ENCODE data around the gene CPPED1. TPM values are rescaled to one million over a fixed set of nuclear protein-coding genes. Genes with fewer than 3 reads are reported as not detected.

CPPED1 gene
- total and polyA plus RNA-seq, 2 of the 4 experiments (the other 2 are of a cell fraction), result 5.1 to 6.5 TPM

DNA sequence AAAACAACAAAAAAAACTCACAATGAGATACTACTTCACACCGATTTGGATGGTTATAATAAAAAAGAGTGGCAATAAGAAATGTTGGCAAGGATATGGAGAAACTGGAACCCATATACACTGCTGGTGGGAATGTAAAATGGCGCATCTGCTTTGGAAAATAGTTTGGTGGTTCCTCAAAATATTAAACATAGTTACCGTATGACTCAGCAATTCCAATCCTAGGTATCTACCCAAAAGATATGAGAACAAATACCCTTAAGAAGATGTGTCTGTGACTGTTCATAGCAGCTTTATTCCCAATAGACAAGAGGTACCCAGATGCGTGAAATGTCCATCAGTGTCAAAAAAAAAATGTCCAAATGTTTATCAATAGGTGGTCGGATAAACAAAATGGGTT is 7.2 kb downstream of the CPPED1 start:
- no peak overlapping the region for H3K14ac ChIP-seq (replicated peaks; ENCODE audit: low read depth, low read length)
- no peak overlapping the region for H2AK5ac ChIP-seq (ENCODE audit: low read depth, low read length)
- no CpG with 5 or more reads among the region's 5 CpGs for WGBS, 2 experiments (ENCODE audit: extremely low coverage in 2 of 2, insufficient read length in 1 of 2)
- no peak overlapping the region for H2BK5ac ChIP-seq (ENCODE audit: low read depth, low read length, poor library complexity, severe bottlenecking)
- no peak overlapping the region for H3K18ac ChIP-seq (ENCODE audit: low read depth, low read length)
- H2AFZ ChIP-seq (replicated peaks; ENCODE audit: low read length, poor library complexity), result no peak overlapping the region
- H3K4me3 ChIP-seq (ENCODE audit: insufficient read depth, low read depth, low read length), result no peak overlapping the region
- H3K23ac ChIP-seq (ENCODE audit: low read depth, low read length), result no peak overlapping the region
- H4K5ac ChIP-seq (ENCODE audit: low read depth, low read length), result no peak overlapping the region
- POLR2A ChIA-PET (ENCODE audit: unreplicated experiment), result no interaction called here
- BruUV-seq (replicated peaks), result no TSS peak
- no peaks in the 10 kb centered on the region for H3K27me3 ChIP-seq (ENCODE audit: control insufficient read depth, insufficient read depth, low read length)
- H2BK20ac ChIP-seq (ENCODE audit: low read depth, low read length), result no peak overlapping the region
- H3K56ac ChIP-seq (ENCODE audit: extremely low read depth, insufficient read depth, low read length), result no peak overlapping the region
- H4K91ac ChIP-seq (ENCODE audit: insufficient read depth, low read depth, low read length), result no peak overlapping the region
- dilution Hi-C loops (cut with HindIII; ENCODE audit: low sequenced_read_pairs, unreplicated experiment) (no loop called here), intact Hi-C loops (cut with micrococcal nuclease) (no loop called here), in situ Hi-C loops (cut with MboI; ENCODE audit: low sequenced_read_pairs) (no loop called here)
- no peaks in the 10 kb centered on the region for H3K9me1 ChIP-seq (ENCODE audit: insufficient read depth, low read length)
- H4K20me1 ChIP-seq (ENCODE audit: insufficient read depth, low read length), result no peaks in the 10 kb centered on the region
- CTCF ChIA-PET, result no interaction called here
- no peaks in the 10 kb centered on the region for H3K9me3 ChIP-seq (ENCODE audit: control insufficient read depth, insufficient read depth, low read length)
- ATAC-seq (ENCODE audit: low read depth) (no peak), DNase-seq (peak; percentile 16)
- H2BK120ac ChIP-seq (ENCODE audit: low read depth, low read length), result no peak overlapping the region
- peaks cover 2 to 7% of the 10 kb centered on the region in 2 experiments; a peak in 2 of 4 replicates for H3K79me1 ChIP-seq (ENCODE audit: low read depth in 1 of 2, low read length in 2 of 2)
- no peaks in the 10 kb centered on the region; the same call in 1 of the 2 replicates for H3K4me1 ChIP-seq (ENCODE audit: control insufficient read depth, insufficient read depth, low read length)
- H3K4ac ChIP-seq (ENCODE audit: low read depth, low read length), result no peak overlapping the region
- H4K8ac ChIP-seq (ENCODE audit: low read depth in 2 of 2, low read length in 2 of 2), result no peak overlapping the region
- no peak overlapping the region for H3K27ac ChIP-seq (ENCODE audit: insufficient read depth, low read length)
- H3K4me2 ChIP-seq (ENCODE audit: low read depth, low read length), result no peak overlapping the region
- no peaks in the 10 kb centered on the region for H3K36me3 ChIP-seq (ENCODE audit: control insufficient read depth, insufficient read depth, low read length)
- no peak overlapping the region for H2AK9ac ChIP-seq (replicated peaks; ENCODE audit: low read depth, low read length, poor library complexity)
- no peak overlapping the region for H3K9ac ChIP-seq (ENCODE audit: low read depth, low read length)
- H2BK15ac ChIP-seq (ENCODE audit: low read depth, low read length), result no peak overlapping the region
- TF ChIP-seq, protein P1, sequence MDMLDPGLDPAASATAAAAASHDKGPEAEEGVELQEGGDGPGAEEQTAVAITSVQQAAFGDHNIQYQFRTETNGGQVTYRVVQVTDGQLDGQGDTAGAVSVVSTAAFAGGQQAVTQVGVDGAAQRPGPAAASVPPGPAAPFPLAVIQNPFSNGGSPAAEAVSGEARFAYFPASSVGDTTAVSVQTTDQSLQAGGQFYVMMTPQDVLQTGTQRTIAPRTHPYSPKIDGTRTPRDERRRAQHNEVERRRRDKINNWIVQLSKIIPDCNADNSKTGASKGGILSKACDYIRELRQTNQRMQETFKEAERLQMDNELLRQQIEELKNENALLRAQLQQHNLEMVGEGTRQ (IDR thresholded peaks at IDR 0.05; ENCODE audit: low read depth, low read length), result no peak
- TF ChIP-seq NFE2L2 (IDR thresholded peaks at IDR 0.05; ENCODE audit: low read depth, low read length), result peak; percentile 83

All from IMR-90 (cell line).